Gastroesophageal sphincter (tissue), 4 donors: ENCODE data around the gene SPOCK3. TPM values are rescaled to one million over a fixed set of nuclear protein-coding genes. Genes with fewer than 3 reads are reported as not detected.
A peak's percentile ranks its signal among the peaks of the same experiment; 100 is the strongest.

Experiments
- ATAC-seq: fragments of 150-250 bp; one replicate; pipeline ENCODE4 v1.9.1; 2016; ENCODE audit warnings: mild to moderate bottlenecking, moderate library complexity
- H3K27ac ChIP-seq, 4 donors: fragments of 200-600 bp; sonication (generic) in 3 of 4; 1 replicate in 3 of 4; 2 replicates in 1 of 4; pipeline ENCODE4 v1.5.1; 2016 to 2019
- H3K27me3 ChIP-seq: fragments of 200-600 bp; sonication (generic); one replicate; pipeline ENCODE4 v1.5.1; 2019
- H3K36me3 ChIP-seq, 2 donors: fragments of 200-600 bp; sonication (generic); one replicate each; pipeline ENCODE4 v1.5.1; 2019; ENCODE audit warnings: control low read depth in 1 of 2
- H3K4me1 ChIP-seq, 3 donors: fragments of 200-600 bp; sonication (generic); 1 replicate in 2 of 3; 2 replicates in 1 of 3; pipeline ENCODE4 v1.5.1; 2016 to 2019; ENCODE audit warnings: control low read depth in 2 of 3
- H3K4me3 ChIP-seq, 2 donors: fragments of 200-600 bp; sonication (generic); one replicate each; pipeline ENCODE4 v1.5.1; 2019; ENCODE audit warnings: mild to moderate bottlenecking in 1 of 2, moderate library complexity in 1 of 2
- H3K9me3 ChIP-seq, 3 donors: fragments of 200-600 bp; sonication (generic); one replicate each; pipeline ENCODE4 v1.5.1; 2017 to 2019; ENCODE audit warnings: control low read depth in 2 of 3
- CTCF ChIP-seq, 4 experiments: fragments of 200-600 bp in 2 of 4; fragments of 450-650 bp in 2 of 4; sonication (generic) in 1 of 4; IDR thresholded peaks; one replicate each; pipeline ENCODE4 v1.5.1; 2017 to 2019; ENCODE audit warnings: antibody characterized with exemption in 4 of 4, mild to moderate bottlenecking in 2 of 4, moderate library complexity in 2 of 4
- EP300 ChIP-seq: sonication (generic); formaldehyde crosslinking; IDR thresholded peaks from one replicate; pipeline ENCODE4 v1.6.1; 2017; ENCODE audit warnings: antibody characterized with exemption, mild to moderate bottlenecking
- POLR2A ChIP-seq, 2 donors: fragments of 450-650 bp; IDR thresholded peaks; one replicate each; pipeline ENCODE4 v1.6.1; 2017; ENCODE audit warnings: antibody characterized with exemption in 2 of 2, mild to moderate bottlenecking in 2 of 2, moderate library complexity in 1 of 2
- POLR2AphosphoS5 ChIP-seq: sonication (generic); formaldehyde crosslinking; IDR thresholded peaks from one replicate; pipeline ENCODE4 v1.6.1; 2017; ENCODE audit warnings: antibody characterized with exemption
- WGBS, 2 donors: methylation state at CpG; one replicate each; pipeline ENCODE4 v1.1.5; 2018; ENCODE audit warnings: low coverage in 1 of 2; 5-methylcytosine and 5-hydroxymethylcytosine counted together
- total RNA-seq, 4 donors: library from RNA; depleted of rRNA; stranded (reverse); fragments of >200 nt; gene quantifications; one replicate each; pipeline ENCODE4 v1.1.0, GENCODE V29; 2016

The SPOCK3 gene
- total RNA-seq, 4 donors from 2014 or later = 0.57 to 7.8 (median 3.0) TPM

- Histone ChIP-seq H3K27me3 (no peaks in the 10 kb centered on the region), H3K36me3 (no peaks in the 10 kb centered on the region), H3K27ac (no peak overlapping the region), H3K4me3 (no peak overlapping the region), H3K4me1 (no peaks in the 10 kb centered on the region), H3K9me3 (no peaks in the 10 kb centered on the region)
- no peak for TF ChIP-seq POLR2AphosphoS5
- TF ChIP-seq CTCF (IDR thresholded peaks at IDR 0.05) = no peak
- TF ChIP-seq POLR2A (IDR thresholded peaks at IDR 0.05) = no peak
- no peak for TF ChIP-seq EP300
- WGBS, 2 donors = 53 to 78% methylated on average over 4 of the region's 4 CpGs
- ATAC-seq = no peak
These were observed 14.0 kb upstream of the SPOCK3 start for GRCh38 chr4:167248271-167248670.

- Histone ChIP-seq H3K27me3 (peaks cover 8% of the 10 kb centered on the region), H3K36me3 (no peaks in the 10 kb centered on the region), H3K4me1 (peaks cover 0 to 3% (median 2%) of the 10 kb centered on the region in 3 donors), H3K4me3 (no peak overlapping the region), H3K27ac (no peak overlapping the region), H3K9me3 (no peaks in the 10 kb centered on the region)
- no peak for ATAC-seq
- TF ChIP-seq EP300 (no peak), POLR2AphosphoS5 (no peak), CTCF (IDR thresholded peaks at IDR 0.05) (no peak), POLR2A (IDR thresholded peaks at IDR 0.05) (no peak)
- 53 to 54% methylated on average over 2 of the region's 2 CpGs for WGBS, 2 donors
These were observed 5.3 kb upstream of the SPOCK3 start for GRCh38 chr4:167239627-167240026.

- Histone ChIP-seq H3K9me3 (no peaks in the 10 kb centered on the region), H3K36me3 (no peaks in the 10 kb centered on the region), H3K4me1 (peaks cover 0 to 17% (median 13%) of the 10 kb centered on the region in 3 donors), H3K27ac (no peak overlapping the region), H3K27me3 (peaks cover 22% of the 10 kb centered on the region), H3K4me3 (no peak overlapping the region)
- ATAC-seq = no peak
- TF ChIP-seq CTCF (IDR thresholded peaks at IDR 0.05) = no peak
- WGBS, 2 donors = 71 to 86% methylated on average over 1 of the region's 1 CpG
These were observed 3.9 kb upstream of the SPOCK3 start for GRCh38 chr4:167238226-167238625.

GRCh38 chr4:167233685-167234315 lies 494 bp downstream of the SPOCK3 start:
- no peak for TF ChIP-seq CTCF (IDR thresholded peaks at IDR 0.05)
- TF ChIP-seq POLR2A (IDR thresholded peaks at IDR 0.05) = no peak
- no peak for TF ChIP-seq EP300
- TF ChIP-seq POLR2AphosphoS5 = no peak
- WGBS, 2 donors = 0 to 3% methylated on average over 4 to 15 of the region's 40 CpGs
- no peak overlapping the region for H3K27ac ChIP-seq
- ATAC-seq = no peak
- peaks cover 0 to 18% (median 13%) of the 10 kb centered on the region in 3 donors for H3K4me1 ChIP-seq
- H3K9me3 ChIP-seq = no peaks in the 10 kb centered on the region
- H3K27me3 ChIP-seq = peaks cover 29% of the 10 kb centered on the region
- peak overlapping the region; percentile 15 to 52 for H3K4me3 ChIP-seq
- no peaks in the 10 kb centered on the region for H3K36me3 ChIP-seq
